ENCODE results near the gene RAMP3. TPM values are rescaled to one million over a fixed set of nuclear protein-coding genes. Genes with fewer than 3 reads are reported as not detected.

RAMP3 gene
- total and polyA plus RNA-seq, 10 of the 15 experiments (the other 5 are each of a cell fraction or from before 2014, with no cell fraction given) = not detected

DNA sequence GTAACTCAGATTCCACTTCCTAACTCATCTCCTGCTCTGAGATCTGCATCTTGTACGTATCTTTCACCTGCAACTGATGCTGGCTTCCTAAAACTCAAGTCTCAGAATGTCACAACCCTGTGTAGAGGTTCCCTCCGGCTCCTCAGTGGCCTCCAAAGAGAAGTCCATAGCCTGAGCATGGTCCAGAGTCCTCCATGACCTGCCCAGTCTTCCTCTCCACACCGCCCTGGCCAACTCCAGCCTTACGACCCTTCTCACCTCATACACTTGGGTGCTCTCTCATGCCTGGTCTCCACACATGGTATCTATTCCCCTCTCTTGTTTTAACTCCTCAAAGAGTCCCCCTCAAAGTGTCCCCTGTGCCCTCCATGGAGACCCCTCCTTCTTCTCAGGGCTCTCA is 41.9 kb downstream of the RAMP3 start (continued):
- TF ChIP-seq, protein P1, sequence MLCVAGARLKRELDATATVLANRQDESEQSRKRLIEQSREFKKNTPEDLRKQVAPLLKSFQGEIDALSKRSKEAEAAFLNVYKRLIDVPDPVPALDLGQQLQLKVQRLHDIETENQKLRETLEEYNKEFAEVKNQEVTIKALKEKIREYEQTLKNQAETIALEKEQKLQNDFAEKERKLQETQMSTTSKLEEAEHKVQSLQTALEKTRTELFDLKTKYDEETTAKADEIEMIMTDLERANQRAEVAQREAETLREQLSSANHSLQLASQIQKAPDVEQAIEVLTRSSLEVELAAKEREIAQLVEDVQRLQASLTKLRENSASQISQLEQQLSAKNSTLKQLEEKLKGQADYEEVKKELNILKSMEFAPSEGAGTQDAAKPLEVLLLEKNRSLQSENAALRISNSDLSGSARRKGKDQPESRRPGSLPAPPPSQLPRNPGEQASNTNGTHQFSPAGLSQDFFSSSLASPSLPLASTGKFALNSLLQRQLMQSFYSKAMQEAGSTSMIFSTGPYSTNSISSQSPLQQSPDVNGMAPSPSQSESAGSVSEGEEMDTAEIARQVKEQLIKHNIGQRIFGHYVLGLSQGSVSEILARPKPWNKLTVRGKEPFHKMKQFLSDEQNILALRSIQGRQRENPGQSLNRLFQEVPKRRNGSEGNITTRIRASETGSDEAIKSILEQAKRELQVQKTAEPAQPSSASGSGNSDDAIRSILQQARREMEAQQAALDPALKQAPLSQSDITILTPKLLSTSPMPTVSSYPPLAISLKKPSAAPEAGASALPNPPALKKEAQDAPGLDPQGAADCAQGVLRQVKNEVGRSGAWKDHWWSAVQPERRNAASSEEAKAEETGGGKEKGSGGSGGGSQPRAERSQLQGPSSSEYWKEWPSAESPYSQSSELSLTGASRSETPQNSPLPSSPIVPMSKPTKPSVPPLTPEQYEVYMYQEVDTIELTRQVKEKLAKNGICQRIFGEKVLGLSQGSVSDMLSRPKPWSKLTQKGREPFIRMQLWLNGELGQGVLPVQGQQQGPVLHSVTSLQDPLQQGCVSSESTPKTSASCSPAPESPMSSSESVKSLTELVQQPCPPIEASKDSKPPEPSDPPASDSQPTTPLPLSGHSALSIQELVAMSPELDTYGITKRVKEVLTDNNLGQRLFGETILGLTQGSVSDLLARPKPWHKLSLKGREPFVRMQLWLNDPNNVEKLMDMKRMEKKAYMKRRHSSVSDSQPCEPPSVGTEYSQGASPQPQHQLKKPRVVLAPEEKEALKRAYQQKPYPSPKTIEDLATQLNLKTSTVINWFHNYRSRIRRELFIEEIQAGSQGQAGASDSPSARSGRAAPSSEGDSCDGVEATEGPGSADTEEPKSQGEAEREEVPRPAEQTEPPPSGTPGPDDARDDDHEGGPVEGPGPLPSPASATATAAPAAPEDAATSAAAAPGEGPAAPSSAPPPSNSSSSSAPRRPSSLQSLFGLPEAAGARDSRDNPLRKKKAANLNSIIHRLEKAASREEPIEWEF (IDR thresholded peaks at IDR 0.05; ENCODE audit: insufficient replicate concordance, low read depth, low read length) = no peak
- no peak for TF ChIP-seq RUNX3 (IDR thresholded peaks at IDR 0.05; ENCODE audit: low read length)
- no peak for TF ChIP-seq ZZZ3 (IDR thresholded peaks at IDR 0.05; ENCODE audit: control insufficient read depth, insufficient read length, low read depth)
- TF ChIP-seq, protein P2, sequence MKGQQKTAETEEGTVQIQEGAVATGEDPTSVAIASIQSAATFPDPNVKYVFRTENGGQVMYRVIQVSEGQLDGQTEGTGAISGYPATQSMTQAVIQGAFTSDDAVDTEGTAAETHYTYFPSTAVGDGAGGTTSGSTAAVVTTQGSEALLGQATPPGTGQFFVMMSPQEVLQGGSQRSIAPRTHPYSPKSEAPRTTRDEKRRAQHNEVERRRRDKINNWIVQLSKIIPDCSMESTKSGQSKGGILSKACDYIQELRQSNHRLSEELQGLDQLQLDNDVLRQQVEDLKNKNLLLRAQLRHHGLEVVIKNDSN (IDR thresholded peaks at IDR 0.05; ENCODE audit: borderline replicate concordance, extremely low read length, insufficient read depth, low read depth, low read length) = no peak
- TF ChIP-seq, protein P3, sequence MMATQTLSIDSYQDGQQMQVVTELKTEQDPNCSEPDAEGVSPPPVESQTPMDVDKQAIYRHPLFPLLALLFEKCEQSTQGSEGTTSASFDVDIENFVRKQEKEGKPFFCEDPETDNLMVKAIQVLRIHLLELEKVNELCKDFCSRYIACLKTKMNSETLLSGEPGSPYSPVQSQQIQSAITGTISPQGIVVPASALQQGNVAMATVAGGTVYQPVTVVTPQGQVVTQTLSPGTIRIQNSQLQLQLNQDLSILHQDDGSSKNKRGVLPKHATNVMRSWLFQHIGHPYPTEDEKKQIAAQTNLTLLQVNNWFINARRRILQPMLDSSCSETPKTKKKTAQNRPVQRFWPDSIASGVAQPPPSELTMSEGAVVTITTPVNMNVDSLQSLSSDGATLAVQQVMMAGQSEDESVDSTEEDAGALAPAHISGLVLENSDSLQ (IDR thresholded peaks at IDR 0.05) = no peak
- TF ChIP-seq REST (IDR thresholded peaks at IDR 0.05; ENCODE audit: low read depth, low read length) = no peak
- no peak for TF ChIP-seq EED (IDR thresholded peaks at IDR 0.05; ENCODE audit: low read depth)

Data from GM12878 (cell line).